Activated T-cell treated with anti-CD3 and anti-CD28 coated beads, Interleukin-2, amount 50 U/mL, for 48 hours (primary cell): Measurements from ENCODE around the gene SYTL4.
"Not testable (repeated sequence)": the region's sequence is repeated elsewhere in the genome, so short reads cannot be mapped to it uniquely, and the experiment has no call there.

Experiments used
- DNase-seq, 2 experiments: peaks; one replicate each; pipeline ENCODE4 v3.0.0-alpha.2; 2020

Gene SYTL4

GRCh38 chrX:100731441-100732281 is at the start of gene SYTL4:
Gene SYTL4 (minus strand): TSS chrX:100732121. CDS start chrX:100702037, 30,084 bp downstream.
- DNase-seq, result no peak

GRCh38 chrX:100769439-100769838 is 37.5 kb upstream of the SYTL4 start:
- DNase-seq, result not testable (repeated sequence)

- peak; percentile 94 to 98 for DNase-seq
Observed at GRCh38 chrX:100768679-100769338, 36.9 kb upstream of the SYTL4 start.

- no peak for DNase-seq
Observed at GRCh38 chrX:100750883-100751282, 19.0 kb upstream of the SYTL4 start.

GRCh38 chrX:100748108-100748507 is 16.2 kb upstream of the SYTL4 start:
- no peak for DNase-seq

GRCh38 chrX:100747703-100748102 is 15.8 kb upstream of the SYTL4 start:
- no peak for DNase-seq

- no peak for DNase-seq
Observed at GRCh38 chrX:100747090-100747489, 15.2 kb upstream of the SYTL4 start.

- DNase-seq, result no peak
Observed at GRCh38 chrX:100745806-100746537, 14.1 kb upstream of the SYTL4 start.

GRCh38 chrX:100745205-100745604 is 13.3 kb upstream of the SYTL4 start:
- no peak for DNase-seq

- no peak for DNase-seq
Observed at GRCh38 chrX:100743009-100743607, 11.2 kb upstream of the SYTL4 start.

- DNase-seq, result not testable (repeated sequence)
Observed at GRCh38 chrX:100724006-100724405, 7.9 kb downstream of the SYTL4 start.

- DNase-seq, result no peak
Observed at GRCh38 chrX:100721328-100721727, 10.6 kb downstream of the SYTL4 start.

- DNase-seq, result no peak
Observed at GRCh38 chrX:100720301-100720700, 11.6 kb downstream of the SYTL4 start.

- DNase-seq, result no peak
Observed at GRCh38 chrX:100719139-100719538, 12.8 kb downstream of the SYTL4 start.

- DNase-seq, result no peak
Observed at GRCh38 chrX:100717363-100717762, 14.6 kb downstream of the SYTL4 start.

GRCh38 chrX:100710816-100711215 is 21.1 kb downstream of the SYTL4 start:
- no peak for DNase-seq

- DNase-seq, result no peak
Observed at GRCh38 chrX:100704581-100705203, 27.2 kb downstream of the SYTL4 start.

GRCh38 chrX:100700809-100701208 is 31.1 kb downstream of the SYTL4 start:
- DNase-seq, result no peak

GRCh38 chrX:100698551-100698950 is 33.4 kb downstream of the SYTL4 start:
- no peak for DNase-seq

- DNase-seq, result no peak
Observed at GRCh38 chrX:100696699-100697351, 35.1 kb downstream of the SYTL4 start.

GRCh38 chrX:100695991-100696390 is 35.9 kb downstream of the SYTL4 start:
- no peak for DNase-seq

GRCh38 chrX:100695302-100695701 is 36.6 kb downstream of the SYTL4 start:
- no peak for DNase-seq
